MM.1S (cell line): ENCODE measurements around the gene CPSF3.

ENCODE experiments used
- DNase-seq: peaks from one replicate; pipeline ENCODE4 v3.0.0-alpha.2; 2015
- H2AFZ ChIP-seq: fragments of 300-600 bp; sonication (generic); 2 replicates; pipeline ENCODE4 v1.6.0; 2016; ENCODE audit warnings: antibody characterized with exemption, low read length
- H3F3A ChIP-seq: fragments of 300-600 bp; sonication (generic); 2 replicates; pipeline ENCODE4 v1.6.1; 2016; ENCODE audit warnings: mild to moderate bottlenecking, antibody characterized with exemption, low read length, moderate library complexity, mixed read lengths; ENCODE audit not compliant: insufficient read depth
- H3K27ac ChIP-seq: fragments of 300-600 bp; sonication (generic); 2 replicates; pipeline ENCODE4 v1.5.1; 2016; ENCODE audit warnings: mild to moderate bottlenecking, low read length
- H3K27me3 ChIP-seq: fragments of 300-600 bp; sonication (generic); replicated peaks from 2 replicates; pipeline ENCODE4 v1.6.0; 2016; ENCODE audit warnings: low read length; ENCODE audit not compliant: insufficient read depth
- H3K36me3 ChIP-seq: fragments of 300-600 bp; sonication (generic); replicated peaks from 2 replicates; pipeline ENCODE4 v1.6.1; 2016; ENCODE audit warnings: mild to moderate bottlenecking, low read length, mixed read lengths; ENCODE audit not compliant: insufficient read depth
- H3K4me1 ChIP-seq: fragments of 300-600 bp; sonication (generic); 2 replicates; pipeline ENCODE4 v1.6.1; 2016; ENCODE audit warnings: low read length, mixed read lengths
- H3K4me2 ChIP-seq: fragments of 300-600 bp; sonication (generic); 2 replicates; pipeline ENCODE4 v1.6.0; 2016; ENCODE audit warnings: low read depth, low read length
- H3K4me3 ChIP-seq: fragments of 300-600 bp; sonication (generic); 2 replicates; pipeline ENCODE4 v1.5.1; 2016; ENCODE audit warnings: low read length, mixed read lengths
- H3K79me2 ChIP-seq: fragments of 300-600 bp; sonication (generic); 2 replicates; pipeline ENCODE4 v1.6.1; 2016; ENCODE audit warnings: mixed run types, low read length, mixed read lengths
- H3K9ac ChIP-seq: fragments of 300-600 bp; sonication (generic); 2 replicates; pipeline ENCODE4 v1.6.1; 2016; ENCODE audit warnings: low read length, mixed read lengths
- H3K9me2 ChIP-seq: fragments of 300-600 bp; sonication (generic); replicated peaks from 2 replicates; pipeline ENCODE4 v1.6.1; 2016; ENCODE audit warnings: mild to moderate bottlenecking, low read length, mixed read lengths; ENCODE audit not compliant: insufficient read depth
- H3K9me3 ChIP-seq: fragments of 300-600 bp; sonication (generic); replicated peaks from 2 replicates; pipeline ENCODE4 v1.6.1; 2016; ENCODE audit warnings: mild to moderate bottlenecking, low read length, mixed read lengths; ENCODE audit not compliant: insufficient read depth
- H4K20me1 ChIP-seq: fragments of 300-600 bp; sonication (generic); 2 replicates; pipeline ENCODE4 v1.6.1; 2016; ENCODE audit warnings: mild to moderate bottlenecking, low read length, moderate library complexity, mixed read lengths; ENCODE audit not compliant: insufficient read depth
- EZH2 ChIP-seq: fragments of 300-600 bp; sonication (generic); optimal IDR thresholded peaks from 2 replicates; pipeline ENCODE3; 2017; ENCODE audit warnings: low read depth, mild to moderate bottlenecking, antibody characterized with exemption, low read length, mixed read lengths
- EZH2phosphoT487 ChIP-seq: fragments of 300-600 bp; sonication (generic); IDR thresholded peaks from 2 replicates; pipeline ENCODE4 v1.6.1; 2018; ENCODE audit warnings: antibody characterized with exemption, low read length
- TF ChIP-seq, protein P1 (sequence below): fragments of 300-600 bp; sonication (generic); IDR thresholded peaks from 2 replicates; pipeline ENCODE4 v1.5.1; 2016; ENCODE audit warnings: antibody characterized with exemption, low read length, mixed read lengths

CPSF3 gene

DNA sequence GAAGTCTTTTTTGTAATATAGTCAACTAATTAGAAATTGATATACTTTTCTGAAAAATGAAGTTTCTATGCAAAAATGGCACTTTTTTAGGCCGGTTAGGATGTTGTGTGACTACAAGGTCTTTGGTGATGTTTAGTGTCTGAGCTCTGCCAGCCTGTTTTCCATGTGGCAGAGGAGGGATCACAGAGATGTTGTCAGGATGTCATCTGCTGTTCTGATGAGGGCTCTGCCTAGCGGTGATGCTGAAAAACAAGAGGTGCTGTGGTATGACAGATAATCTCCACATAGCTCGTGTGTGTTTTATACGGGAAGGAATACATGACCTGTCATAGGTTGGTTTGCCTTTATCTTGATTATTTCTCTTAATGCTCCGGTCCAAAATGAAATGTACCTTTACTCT lies 38.9 kb downstream of the CPSF3 start:
- no peaks in the 10 kb centered on the region for H3K79me2 ChIP-seq
- no peaks in the 10 kb centered on the region; the same call in 1 of the 2 replicates for H3K36me3 ChIP-seq
- no peaks in the 10 kb centered on the region for H3K4me1 ChIP-seq
- DNase-seq = no peak
- no peak overlapping the region for H3K9ac ChIP-seq
- no peaks in the 10 kb centered on the region for H3K9me3 ChIP-seq
- H3K4me3 ChIP-seq = no peak overlapping the region
- no peaks in the 10 kb centered on the region for H4K20me1 ChIP-seq
- H3K27ac ChIP-seq = no peak overlapping the region
- H3K27me3 ChIP-seq = no peaks in the 10 kb centered on the region
- no peak overlapping the region for H3K4me2 ChIP-seq
- TF ChIP-seq, protein P1, sequence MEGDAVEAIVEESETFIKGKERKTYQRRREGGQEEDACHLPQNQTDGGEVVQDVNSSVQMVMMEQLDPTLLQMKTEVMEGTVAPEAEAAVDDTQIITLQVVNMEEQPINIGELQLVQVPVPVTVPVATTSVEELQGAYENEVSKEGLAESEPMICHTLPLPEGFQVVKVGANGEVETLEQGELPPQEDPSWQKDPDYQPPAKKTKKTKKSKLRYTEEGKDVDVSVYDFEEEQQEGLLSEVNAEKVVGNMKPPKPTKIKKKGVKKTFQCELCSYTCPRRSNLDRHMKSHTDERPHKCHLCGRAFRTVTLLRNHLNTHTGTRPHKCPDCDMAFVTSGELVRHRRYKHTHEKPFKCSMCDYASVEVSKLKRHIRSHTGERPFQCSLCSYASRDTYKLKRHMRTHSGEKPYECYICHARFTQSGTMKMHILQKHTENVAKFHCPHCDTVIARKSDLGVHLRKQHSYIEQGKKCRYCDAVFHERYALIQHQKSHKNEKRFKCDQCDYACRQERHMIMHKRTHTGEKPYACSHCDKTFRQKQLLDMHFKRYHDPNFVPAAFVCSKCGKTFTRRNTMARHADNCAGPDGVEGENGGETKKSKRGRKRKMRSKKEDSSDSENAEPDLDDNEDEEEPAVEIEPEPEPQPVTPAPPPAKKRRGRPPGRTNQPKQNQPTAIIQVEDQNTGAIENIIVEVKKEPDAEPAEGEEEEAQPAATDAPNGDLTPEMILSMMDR = no peak
- TF ChIP-seq EZH2phosphoT487 (no peak), EZH2 (no peak)
- H2AFZ ChIP-seq = no peak overlapping the region
- H3F3A ChIP-seq = no peaks in the 10 kb centered on the region
- H3K9me2 ChIP-seq = no peaks in the 10 kb centered on the region

DNA sequence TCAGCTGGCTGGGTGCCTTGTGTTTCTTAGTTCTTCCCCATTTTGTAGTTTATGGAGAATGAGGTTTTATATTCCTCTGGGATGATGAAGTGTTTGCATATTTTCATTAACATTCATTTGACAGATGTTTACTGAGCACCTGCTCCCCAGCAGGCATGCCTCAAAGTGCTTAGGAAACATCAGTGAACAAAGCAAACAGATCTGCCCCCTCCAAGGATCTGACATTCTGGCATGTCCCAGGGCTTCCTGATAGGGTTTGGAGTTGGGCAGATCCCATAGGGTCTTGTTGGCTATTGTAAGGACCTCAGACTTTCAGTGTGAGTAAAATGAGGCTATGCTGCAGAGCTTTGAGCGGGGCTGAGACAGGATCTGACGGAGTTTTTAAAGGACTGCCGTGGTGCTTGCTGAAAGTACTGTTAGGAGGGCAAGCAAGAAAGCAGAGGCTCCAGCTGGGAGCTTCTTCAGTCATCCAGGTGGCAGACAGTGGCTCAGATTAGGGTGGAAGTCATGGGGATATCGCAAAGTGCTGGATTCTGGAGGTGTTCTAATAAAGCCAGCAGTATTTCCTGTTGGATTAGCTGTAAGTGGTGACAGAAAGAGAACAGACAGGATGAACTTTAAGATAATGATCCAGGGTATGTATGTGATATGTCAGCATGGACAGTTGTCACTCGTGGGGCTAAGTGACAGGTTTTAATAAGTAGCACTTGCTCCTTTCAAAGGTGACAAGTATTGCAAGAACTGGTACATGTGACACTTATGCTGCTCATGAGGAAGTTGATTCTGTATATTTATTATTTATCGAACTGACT lies 39.6 kb downstream of the CPSF3 start:
- no peak overlapping the region for H2AFZ ChIP-seq
- no peaks in the 10 kb centered on the region for H3K9me3 ChIP-seq
- no peaks in the 10 kb centered on the region for H4K20me1 ChIP-seq
- H3K79me2 ChIP-seq = no peaks in the 10 kb centered on the region
- no peak overlapping the region for H3K4me2 ChIP-seq
- no peaks in the 10 kb centered on the region for H3F3A ChIP-seq
- TF ChIP-seq, protein P1 = no peak
- TF ChIP-seq EZH2phosphoT487 (no peak), EZH2 (no peak)
- DNase-seq = no peak
- no peaks in the 10 kb centered on the region for H3K9me2 ChIP-seq
- H3K36me3 ChIP-seq = no peaks in the 10 kb centered on the region; the same call in 1 of the 2 replicates
- no peak overlapping the region for H3K27ac ChIP-seq
- no peaks in the 10 kb centered on the region for H3K4me1 ChIP-seq
- H3K27me3 ChIP-seq = no peaks in the 10 kb centered on the region
- H3K9ac ChIP-seq = no peak overlapping the region
- no peak overlapping the region for H3K4me3 ChIP-seq

DNA sequence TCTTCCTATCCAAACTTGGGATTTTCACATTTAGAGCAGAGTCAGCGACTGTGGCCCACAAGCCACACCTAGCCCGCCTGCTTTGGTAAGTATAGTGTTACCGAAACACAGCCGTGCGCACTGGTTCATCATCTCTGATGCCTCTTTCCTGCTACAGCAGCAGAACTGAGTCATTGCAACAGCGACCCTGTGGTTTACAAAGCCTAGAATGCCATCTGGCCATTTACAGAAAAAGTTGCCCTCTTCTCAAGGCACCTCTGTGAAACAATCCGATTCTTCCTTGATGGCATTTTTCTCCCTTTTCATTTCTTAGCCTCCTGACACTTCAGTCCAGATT lies 40.2 kb downstream of the CPSF3 start:
- Histone ChIP-seq H4K20me1 (no peaks in the 10 kb centered on the region), H3K4me3 (no peak overlapping the region), H3K4me2 (no peak overlapping the region), H3K4me1 (no peaks in the 10 kb centered on the region), H2AFZ (no peak overlapping the region), H3K9me2 (no peaks in the 10 kb centered on the region), H3K27ac (no peak overlapping the region), H3F3A (no peaks in the 10 kb centered on the region), H3K27me3 (no peaks in the 10 kb centered on the region), H3K9me3 (no peaks in the 10 kb centered on the region), H3K79me2 (no peaks in the 10 kb centered on the region), H3K9ac (no peak overlapping the region), H3K36me3 (no peaks in the 10 kb centered on the region; the same call in 1 of the 2 replicates)
- no peak for DNase-seq
- no peak for TF ChIP-seq EZH2

DNA sequence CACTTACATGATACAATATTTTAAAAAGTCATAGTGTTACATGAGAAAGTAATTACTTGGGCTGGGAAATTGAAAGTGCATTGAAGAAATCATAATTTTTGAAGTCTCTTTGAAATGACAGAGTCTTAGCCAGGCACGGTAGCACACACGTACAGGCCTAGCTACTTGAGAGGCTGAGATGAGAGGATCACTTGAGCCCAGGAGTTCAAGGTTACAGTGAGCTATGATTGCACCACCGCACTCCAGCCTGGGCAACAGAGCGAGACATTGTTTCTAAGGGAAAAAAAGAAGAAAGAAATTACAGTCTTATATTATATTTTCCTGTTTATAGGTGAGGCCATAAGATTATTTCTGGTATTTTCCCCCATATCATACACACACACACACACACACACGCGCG lies 41.7 kb downstream of the CPSF3 start:
- no peaks in the 10 kb centered on the region for H3K27me3 ChIP-seq
- H3K9me2 ChIP-seq = no peaks in the 10 kb centered on the region
- no peaks in the 10 kb centered on the region for H3K79me2 ChIP-seq
- H3F3A ChIP-seq = no peaks in the 10 kb centered on the region
- H3K4me3 ChIP-seq = no peak overlapping the region
- H3K4me2 ChIP-seq = no peak overlapping the region
- no peaks in the 10 kb centered on the region for H3K36me3 ChIP-seq
- no peaks in the 10 kb centered on the region for H4K20me1 ChIP-seq
- no peak for TF ChIP-seq EZH2
- no peak for TF ChIP-seq EZH2phosphoT487
- TF ChIP-seq, protein P1 = no peak
- H3K4me1 ChIP-seq = no peaks in the 10 kb centered on the region
- no peaks in the 10 kb centered on the region for H3K9me3 ChIP-seq
- no peak overlapping the region for H3K27ac ChIP-seq
- DNase-seq = no peak
- no peak overlapping the region for H2AFZ ChIP-seq
- no peak overlapping the region for H3K9ac ChIP-seq
